ENCODE data around the gene TMEM51.

The TMEM51 gene

DNA sequence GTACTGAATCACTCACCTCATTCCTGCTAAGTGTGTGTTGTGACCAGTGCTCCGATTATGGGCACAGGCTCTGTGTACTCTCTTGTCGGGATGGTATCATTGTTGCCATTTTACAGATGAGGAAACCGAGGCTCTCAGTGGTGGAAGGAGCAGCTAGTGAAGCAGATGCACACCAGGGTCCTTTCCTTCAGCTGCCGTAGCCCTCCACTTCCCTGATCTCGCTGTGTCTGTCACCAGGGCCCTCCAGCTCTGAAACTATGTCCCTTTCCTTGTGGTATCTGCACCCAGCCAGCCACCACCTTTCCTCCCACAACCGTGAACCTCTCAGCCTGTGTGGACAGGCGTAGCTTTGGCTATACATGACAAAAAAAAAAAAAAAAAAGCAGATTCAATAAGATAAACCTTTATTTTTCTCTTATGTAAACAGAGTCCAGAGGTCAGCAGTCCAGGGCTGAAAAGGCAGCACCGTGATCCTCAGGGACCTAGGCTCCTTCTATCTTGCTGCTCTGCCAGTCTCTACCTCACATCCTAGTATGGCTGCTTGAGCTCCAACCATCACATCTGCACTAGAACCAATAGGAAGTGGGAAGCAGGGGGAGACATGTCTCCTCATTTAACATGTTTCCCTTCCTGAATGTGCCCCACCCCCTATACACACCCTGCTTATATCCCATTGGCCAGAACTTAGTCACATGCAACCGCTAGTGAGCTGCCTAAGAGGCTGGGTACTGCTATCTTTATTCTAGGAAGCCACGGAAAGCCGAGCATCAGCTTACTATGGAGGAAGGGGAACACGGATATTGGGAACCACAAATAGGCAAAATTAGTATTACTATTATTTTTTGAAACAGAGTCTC lies 44.3 kb downstream of the TMEM51 start:
- no peak for DNase-seq

DNA sequence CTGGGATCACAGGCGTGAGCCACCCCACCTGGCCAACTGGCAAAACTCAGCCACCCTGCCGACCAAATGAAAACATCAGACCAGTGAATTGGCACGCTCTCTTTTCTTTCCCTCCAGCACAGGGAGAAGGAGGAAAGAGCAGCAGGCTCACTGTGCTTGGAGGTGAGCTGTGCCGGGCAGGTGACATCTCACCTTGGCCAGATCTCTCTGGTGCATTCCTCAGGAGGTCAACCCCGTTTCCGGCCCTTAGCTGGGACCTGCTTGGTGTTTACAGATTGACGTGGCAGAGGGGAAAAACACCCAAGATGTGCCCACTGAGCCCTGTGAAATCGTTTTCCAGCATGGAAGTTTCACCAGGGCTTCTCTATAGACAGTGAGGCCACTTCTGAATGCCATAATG lies 45.1 kb downstream of the TMEM51 start:
- DNase-seq = peak in 1 of 14 donors; percentile 8

DNA sequence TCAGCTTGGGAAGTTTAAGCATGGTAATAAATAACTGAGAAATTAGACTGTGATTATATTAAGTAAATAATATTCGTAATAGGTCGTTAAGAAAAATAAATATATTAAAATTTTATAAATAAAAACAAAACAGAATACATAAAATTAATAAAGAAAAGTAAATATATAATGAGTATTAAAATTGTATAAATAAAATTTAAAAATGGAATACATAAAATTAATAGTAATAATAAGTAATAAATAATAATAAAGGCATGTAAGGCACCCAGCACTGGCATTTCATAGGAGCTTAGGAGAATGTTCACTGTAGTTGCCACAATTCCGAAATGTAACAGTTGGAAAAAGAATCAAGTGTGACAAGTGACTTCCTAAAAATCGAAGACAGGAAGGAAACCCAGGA lies 47.7 kb downstream of the TMEM51 start:
- no peak for DNase-seq

DNA sequence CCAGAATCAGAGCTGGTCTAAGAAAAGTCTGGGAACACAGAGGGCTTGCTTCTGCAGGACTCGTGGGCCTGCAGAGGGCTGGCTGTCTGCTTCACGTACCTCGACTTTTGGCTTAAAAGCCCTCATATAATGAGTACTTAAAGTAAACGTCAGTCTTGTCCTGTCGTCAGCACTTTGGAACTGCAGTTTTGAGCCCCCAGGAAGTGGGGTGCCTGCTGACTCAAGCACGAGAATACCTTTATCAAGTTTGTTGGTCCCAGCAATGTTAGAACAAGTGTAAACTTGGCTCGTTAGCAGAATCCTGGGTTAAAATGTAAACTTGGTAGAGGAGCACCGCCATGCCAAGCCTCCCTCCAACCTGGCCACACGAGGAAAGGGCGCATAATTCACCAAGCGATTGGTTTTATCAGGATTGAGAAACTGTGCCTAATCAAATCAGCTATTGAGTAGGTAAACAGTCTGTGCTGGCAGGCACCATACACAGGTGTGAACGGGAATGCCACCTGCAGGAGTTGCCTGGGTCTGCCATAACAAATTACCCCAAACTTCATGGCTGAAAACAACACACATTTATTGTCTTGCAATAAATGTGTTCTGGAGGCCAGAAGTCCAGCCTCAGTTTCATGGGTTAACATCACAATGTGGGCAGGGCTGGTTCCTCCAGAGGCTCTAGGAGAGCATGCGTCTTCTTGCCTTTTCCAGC lies 48.5 kb downstream of the TMEM51 start:
- DNase-seq = no peak

DNA sequence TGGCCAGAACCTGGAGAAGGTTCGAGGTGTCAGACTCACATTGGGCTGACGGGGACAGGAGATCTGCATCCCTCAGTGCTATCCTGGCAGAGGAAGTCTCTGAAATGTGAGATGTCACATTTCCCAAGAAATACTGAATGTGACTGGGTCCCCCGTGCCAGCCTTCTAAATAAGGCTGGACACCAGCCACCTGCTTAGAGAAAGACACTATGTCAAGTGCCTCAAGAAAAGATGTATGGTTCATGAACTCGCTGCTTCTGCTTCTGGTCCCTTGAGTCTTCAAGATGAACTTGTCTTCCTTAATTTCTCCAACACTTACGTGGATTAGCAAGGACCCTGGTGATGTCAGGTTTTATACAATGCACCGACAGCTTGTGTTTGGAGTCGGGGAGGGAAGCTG lies 51.4 kb downstream of the TMEM51 start:
- peak in 1 of 14 donors; percentile 80 for DNase-seq

DNA sequence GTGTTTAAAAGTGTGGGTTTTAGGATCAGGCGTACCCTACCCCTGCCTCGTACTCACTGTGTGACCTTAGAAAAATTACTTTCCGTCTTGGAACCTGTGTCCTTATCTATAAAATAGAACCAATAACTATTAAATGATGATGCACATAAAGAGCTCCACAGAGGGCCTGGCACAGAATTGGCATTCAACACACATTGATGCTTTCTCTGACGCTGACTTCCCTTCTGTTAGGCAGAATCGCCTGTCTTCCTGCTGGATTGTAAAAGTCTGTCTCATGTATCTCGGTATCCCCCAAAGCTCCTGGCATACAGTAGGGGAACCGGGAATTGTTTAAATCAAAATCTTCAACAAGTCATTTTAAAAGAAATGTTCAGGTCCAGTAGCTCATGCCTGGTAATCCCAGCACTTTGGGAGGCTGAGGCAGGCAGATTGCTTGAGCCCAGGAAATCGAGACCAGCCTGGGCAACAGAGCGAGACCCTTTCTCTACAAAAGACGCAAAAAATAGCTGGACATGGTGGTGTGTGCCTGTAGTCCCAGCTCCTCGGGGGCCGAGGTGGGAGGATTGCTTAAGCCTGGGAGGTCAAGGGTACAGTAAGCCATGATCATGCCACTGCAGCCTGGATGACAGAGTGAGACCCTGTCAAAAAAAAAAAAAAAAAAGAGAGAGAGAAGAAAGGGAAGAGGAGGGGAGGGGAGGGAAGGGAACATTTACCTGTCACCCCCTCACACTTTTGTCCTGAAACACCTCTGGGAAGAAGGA lies 52.2 kb downstream of the TMEM51 start:
- DNase-seq = peak in 1 of 14 donors; percentile 74

DNA sequence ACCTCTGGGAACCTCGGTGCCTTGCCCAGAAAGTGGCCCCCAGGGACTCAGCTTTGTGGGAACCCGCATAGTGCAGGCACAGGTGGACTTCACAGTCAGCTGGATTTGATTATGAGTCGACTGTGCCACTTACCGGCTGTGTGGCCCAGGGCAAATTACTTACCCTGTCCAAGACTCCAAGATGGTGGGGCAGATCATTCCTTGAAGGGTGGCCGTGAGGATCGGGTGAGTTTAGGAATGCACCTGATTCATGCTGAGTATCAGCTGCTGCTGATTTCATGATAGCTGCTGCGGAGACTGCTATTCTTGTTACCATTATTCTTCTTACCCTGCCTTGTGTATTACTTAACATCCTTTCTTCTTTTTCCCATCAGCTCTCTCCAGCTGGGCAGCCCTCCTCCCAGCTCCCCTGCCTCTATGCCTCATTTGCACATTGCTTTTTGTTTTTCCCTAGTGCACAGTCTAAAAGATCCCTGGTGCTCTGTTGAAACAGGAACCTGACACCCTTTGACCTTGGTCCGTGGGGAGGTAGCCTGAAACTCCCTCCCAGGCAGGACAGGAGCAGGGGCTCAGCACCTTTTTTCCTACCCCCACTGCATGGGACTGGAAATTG lies 53.0 kb downstream of the TMEM51 start:
- peak in 1 of 14 donors; percentile 21 for DNase-seq

DNA sequence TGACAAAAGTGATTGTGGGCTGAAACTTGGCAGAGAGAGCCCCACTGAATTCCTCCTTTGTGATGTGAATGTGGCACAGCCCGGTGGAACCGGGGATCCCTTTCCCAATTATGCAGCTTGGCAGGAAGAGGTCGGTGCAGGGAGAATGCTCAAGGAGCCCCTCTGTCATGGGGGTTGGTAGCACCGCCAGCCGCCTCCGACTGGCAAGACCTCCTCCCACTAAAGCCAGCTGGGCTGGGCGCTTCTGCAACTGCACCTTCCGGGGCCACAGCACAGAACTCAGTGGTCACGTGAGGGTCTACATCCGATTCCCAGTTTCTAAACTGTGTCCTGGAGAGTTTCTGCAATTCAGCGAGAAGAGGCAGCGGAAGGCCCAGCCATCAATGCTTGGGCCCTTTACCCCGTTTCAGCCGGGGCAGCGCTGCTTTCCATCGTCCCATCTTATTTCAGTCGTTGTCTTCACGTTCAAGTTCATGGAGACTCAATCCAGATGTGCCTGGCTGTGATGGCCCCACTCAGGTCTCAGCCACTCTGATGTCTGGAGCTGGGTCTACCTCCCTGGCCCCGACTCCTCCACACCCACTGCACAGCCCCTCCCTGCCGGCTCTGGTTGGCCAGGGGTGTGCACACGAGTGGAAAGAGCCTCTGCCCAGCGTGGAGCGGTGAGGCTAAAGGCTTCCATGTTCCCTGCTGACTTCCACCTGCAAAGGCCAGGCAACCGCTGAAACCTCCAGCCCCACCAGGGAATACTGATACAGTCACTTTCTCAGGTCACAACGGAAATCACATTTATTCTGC lies 53.7 kb downstream of the TMEM51 start:
- DNase-seq = peak in 7 of 14 donors; percentile 7 to 50 (median 32)

DNA sequence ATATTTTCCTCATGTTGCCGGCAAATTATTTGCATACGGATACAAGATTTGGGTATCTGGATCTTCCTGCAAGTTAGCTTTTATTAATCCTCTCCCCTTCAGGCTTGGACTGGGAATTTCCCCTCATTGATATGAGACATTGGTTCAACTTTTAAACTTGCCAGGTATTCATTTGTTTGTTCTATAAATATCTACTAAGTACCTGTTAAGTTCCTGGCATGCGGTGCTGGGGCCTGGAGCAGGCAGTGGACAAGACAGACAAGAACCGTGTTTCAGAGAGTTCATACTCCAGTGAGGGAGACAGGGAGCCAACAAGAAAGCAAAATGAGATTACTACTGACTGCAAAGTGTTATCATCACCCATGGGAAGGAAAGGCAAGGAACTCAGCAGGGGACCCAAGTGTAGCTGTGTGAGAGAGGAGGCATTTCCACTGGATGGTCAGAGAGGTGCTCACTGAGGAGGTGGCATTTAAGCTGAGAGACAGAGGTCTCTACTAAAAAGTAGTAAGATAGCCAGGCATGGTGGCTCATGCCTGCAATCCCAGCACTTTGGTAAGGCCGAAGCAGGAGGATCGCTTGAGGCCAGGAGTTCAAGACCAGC lies 54.4 kb downstream of the TMEM51 start:
- no peak for DNase-seq

DNA sequence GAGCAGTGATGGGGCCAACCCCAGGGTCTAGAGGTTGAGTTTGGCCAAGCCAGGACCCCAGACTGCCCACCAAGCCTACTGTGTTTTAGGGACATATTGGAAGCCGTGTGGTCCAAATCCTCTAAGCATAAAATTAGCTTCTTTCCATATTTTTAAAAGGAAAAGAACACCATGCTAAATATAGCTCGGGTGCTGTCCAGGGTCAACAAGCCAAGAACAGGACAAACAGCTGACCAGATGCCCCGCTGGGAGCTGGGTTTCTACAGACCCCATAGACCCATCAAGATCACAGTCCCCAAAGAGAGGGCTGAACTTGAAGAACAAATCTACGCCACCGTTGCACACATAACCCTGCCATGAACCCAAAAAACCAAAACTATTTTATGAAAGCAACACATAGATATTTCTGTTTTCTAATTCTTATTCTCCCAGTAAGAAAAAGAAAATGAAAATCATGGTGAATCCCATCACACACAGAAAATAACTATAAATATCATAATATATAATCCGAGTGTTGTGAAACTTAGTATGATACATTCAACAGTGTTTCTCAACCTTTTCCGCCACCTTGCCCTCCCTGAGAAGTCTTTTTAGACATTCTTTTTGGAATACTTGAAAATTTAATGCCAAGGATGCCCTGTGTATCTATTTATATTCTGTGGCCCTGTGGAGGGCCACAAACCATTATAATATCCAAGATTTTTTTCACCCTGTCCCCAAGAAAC lies 57.3 kb downstream of the TMEM51 start:
- no peak for DNase-seq

DNA sequence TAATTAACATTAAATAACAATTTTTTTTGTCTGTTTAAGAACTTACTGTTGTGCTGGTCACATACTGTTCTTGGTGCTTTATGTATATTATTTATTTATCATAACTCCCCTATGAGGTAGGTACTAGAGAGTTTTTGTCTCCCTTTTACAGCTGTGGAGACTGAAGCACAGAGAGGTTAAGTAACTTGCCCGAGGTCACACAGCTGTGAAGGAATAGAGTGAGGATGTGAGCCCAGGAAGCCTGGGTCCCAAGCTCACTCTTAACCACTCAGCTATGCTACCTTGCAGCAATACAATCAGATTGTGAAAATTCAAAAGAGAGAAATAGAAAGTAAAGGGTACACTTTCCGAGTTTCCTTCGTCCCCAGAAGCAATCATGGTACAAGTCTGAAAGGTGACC lies 57.9 kb downstream of the TMEM51 start:
- DNase-seq = no peak

DNA sequence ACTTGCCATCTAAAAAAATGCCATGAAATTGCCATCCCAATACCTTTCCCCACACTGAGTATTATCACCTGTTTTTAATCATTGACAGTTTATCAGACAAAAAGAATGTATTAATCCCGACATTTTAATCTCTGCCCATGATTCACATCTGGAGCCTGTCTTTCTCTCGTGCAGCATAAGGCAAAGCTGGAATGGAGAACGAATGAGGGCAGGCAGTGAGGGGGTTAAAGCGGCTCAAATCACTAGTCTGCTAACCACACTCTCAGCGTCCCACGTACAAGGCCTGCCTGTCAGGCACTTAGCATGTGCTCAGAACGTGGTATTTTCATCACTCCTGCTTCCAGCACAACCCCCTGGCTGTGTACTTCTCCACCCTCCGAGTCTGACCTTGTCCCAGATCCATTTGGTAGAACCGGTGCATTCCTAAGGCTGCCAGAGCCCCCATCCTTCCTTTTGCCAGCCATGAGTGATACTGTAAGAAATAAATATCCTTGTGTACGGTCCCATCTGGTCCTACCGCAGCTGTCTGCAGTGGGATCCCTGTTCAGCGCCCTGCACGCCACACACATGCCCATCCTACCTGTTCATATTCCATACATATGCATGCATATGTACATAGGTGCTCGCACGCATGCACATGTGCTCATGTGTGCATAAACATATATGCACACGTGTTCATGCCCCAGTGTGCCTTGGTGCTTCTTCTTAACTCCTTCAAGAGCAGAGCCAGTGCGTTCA lies 58.8 kb downstream of the TMEM51 start:
- no peak for DNase-seq

DNA sequence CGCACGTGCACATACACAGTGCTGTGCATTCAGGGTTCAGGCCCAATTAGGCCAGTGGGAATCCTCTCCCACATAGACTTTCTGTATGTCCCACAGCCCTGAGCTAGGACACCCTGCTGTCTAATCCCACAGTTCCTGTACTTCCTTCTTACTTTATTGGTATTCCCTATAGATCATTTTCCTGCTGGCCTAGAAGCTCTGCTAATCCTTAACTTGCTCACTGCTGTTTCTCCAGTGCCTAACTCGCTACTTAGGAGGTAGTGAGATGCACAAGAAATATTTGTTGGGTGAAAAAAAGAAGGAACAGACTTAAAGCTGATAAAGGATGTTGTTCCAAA lies 59.4 kb downstream of the TMEM51 start:
- DNase-seq = no peak

DNA sequence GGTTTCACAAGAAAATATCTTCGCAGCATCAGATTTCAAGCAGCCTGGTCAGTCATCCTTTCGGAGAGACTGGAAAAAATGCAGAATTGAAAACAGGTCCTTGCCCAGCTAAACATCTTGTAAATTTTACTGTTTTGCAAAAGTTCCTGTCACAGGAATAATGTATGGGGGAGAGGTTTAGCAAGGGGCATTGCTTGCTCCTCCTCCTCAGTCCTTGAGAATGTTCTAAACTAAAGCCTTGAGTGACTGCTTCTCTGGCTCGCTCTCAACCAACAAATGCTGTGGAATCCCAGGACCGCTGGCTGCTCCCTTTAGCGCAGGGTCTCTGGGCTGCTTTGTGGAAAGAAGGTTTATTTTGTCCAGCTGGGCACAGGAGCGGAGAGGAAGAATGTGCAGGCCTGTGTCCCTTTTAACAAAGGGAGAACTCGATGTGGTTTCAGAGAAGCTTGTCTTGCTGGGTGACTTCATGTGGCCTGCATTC lies 59.8 kb downstream of the TMEM51 start:
- DNase-seq = peak in 1 of 14 donors; percentile 22

DNA sequence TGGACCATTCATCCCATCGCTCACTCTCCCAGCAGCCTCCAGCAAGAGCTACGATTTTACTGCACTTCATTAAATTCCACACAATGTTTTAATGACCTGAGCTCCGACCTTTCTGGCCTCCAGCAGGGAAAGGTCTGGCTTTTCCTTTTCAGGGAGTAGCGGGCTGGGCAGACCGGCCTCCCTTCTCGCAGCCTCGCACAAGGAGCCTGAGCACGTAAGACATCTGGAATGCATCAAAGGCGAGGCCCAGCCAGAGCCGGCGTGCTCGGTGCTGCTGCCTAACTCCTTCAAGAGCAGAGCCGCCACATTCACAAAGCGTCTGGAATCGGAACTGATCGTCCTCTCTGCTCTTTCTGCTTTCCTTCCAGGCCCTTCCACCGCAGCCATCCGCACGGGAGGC lies 61.0 kb downstream of the TMEM51 start:
- no peak for DNase-seq

DNA sequence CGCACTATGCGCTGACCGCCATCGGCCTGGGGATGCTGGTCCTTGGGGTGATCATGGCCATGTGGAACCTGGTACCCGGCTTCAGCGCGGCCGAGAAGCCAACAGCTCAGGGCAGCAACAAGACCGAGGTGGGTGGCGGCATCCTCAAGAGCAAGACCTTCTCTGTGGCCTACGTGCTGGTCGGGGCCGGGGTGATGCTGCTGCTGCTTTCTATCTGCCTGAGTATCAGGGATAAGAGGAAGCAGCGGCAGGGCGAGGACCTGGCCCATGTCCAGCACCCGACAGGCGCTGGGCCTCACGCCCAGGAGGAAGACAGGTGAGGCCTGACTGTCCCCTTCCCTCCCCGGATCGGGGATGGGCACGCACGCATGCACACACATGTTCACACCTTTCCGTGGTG lies 61.6 kb downstream of the TMEM51 start:
- peak in 1 of 14 donors; percentile 11 for DNase-seq

DNA sequence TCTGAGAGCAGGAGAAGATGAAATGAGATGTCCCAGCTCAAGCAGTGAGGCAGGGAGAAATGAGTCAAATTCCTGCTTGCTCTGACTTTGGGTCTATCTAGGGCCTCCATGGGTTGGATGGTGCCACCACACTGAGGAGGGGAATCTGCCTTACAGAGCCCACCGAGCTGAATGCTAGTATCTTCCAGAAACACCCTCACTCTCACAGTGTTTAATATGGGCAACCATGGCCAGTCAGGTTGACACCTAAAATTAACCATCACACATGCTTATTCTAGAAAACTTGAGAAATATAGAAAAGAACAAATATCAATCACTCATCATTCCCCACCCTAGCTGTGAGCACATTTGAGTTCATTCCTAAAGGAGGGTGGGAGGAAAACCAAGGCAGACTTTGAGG lies 64.1 kb downstream of the TMEM51 start:
- no peak for DNase-seq

DNA sequence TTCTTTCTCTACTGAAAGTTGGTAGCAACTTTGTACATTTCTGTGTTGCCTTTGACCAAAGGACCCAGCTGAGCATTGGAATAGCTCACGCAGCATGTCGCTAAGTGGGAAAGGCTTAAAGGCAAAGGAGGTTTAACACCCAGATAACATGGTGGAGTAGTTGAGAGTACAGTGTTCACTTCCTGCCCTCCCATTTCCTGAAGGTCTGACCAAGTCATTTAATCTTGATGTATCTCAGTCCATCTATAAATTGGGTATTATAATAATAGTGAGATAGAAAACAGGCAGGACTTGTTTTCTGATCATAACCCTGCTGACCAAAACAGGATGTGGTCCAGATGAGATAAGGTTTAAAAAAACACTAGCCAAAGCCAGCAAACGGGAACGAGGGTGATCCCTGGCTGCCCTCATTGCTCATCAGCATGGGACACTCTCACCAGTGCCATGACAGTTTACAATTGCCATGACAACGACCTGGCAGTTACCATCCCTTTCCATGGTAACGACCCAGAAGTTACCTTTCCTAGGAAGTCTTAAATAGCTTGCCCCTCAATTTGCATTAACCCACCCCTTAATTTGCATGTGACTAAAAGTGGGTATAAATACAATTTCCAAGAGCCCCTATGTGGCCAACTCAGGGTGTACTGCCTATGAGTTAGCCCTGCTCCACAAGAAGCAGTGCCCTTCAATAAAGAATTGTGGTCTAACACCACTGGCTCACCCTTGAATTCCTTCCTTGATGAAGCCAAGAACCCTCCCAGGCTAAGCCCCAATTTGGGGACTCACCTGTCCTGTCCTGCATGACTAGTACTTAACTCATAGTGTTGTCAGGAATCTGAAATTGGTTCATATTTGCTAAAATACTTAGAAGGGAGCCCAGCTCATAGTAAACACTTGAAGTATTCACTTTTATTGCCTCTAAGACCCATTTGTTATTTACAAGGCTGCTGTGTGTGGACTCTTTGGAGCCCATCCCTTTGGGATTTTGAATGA lies 65.0 kb downstream of the TMEM51 start:
- DNase-seq = no peak
